ENCODE measurements around the gene CCT3. TPM values are rescaled to one million over a fixed set of nuclear protein-coding genes. Genes with fewer than 3 reads are reported as not detected.

The CCT3 gene
- total and polyA plus RNA-seq, 2 experiments from 2014 or later = 405 to 618 TPM

DNA sequence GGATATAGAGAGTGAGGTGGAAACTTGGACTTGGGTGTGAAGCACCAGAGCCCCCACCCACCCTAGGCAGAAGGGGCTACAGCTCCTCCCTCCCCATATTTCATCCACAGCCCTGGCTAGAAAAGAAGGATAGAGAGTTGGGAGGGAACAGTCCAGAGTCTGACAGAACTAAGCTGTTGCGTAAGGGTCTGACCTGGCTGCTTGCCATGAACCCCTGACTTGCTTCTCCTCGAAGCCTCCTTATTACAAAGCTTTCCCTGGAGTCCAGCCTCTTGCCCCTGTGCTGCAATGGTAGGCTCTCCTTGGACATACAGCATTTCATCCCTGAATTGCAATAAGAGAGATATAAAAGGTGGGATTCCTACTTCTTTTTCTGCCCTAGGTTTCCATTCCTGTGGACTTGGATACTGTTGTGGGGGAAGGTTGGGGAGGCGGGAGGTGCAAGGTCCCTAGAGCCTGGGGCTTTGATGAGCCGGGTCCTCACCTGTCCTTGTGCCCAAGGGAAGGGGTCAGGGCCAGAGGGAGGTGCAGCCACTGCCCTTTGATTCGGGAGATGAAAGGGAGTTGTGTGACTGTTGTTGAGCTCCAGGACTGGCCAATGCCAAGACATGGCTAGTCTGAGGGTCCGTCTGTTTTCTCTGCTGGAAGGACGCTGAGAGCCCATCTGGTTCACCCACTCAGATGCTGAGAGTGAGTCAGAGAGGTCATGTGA lies 33.6 kb upstream of the CCT3 start:
- ATAC-seq = no peak
- H3K27me3 Mint-ChIP-seq (ENCODE audit: insufficient read depth, low read depth, poor library complexity) = peaks cover 11% of the 10 kb centered on the region

More for the DNA sequence above, 33.6 kb upstream of the CCT3 start:
- H2AFZ ChIP-seq = no peak overlapping the region
- TF ChIP-seq ZNF114 (CRISPR knock-in tag; IDR thresholded peaks at IDR 0.05) (no peak), NANOG (IDR thresholded peaks at IDR 0.05; ENCODE audit: borderline replicate concordance) (no peak), POLR2AphosphoS5 (IDR thresholded peaks at IDR 0.05; ENCODE audit: low read depth) (no peak), ETS1 (IDR thresholded peaks at IDR 0.05) (no peak), STAT1 (IDR thresholded peaks at IDR 0.05; ENCODE audit: unreplicated experiment) (no peak), JUNB (IDR thresholded peaks at IDR 0.05; ENCODE audit: unreplicated experiment) (no peak), REST (IDR thresholded peaks at IDR 0.05; ENCODE audit: unreplicated experiment) (no peak), CREB1 (CRISPR knock-in tag; IDR thresholded peaks at IDR 0.05; ENCODE audit: low read depth) (no peak), EZH2 (IDR thresholded peaks at IDR 0.05; ENCODE audit: low read depth, unreplicated experiment) (no peak), EZH2phosphoT487 (IDR thresholded peaks at IDR 0.05; ENCODE audit: unreplicated experiment) (no peak), ZNF331 (CRISPR knock-in tag; IDR thresholded peaks at IDR 0.05; ENCODE audit: low read depth) (no peak)
- TF ChIP-seq, protein P1, sequence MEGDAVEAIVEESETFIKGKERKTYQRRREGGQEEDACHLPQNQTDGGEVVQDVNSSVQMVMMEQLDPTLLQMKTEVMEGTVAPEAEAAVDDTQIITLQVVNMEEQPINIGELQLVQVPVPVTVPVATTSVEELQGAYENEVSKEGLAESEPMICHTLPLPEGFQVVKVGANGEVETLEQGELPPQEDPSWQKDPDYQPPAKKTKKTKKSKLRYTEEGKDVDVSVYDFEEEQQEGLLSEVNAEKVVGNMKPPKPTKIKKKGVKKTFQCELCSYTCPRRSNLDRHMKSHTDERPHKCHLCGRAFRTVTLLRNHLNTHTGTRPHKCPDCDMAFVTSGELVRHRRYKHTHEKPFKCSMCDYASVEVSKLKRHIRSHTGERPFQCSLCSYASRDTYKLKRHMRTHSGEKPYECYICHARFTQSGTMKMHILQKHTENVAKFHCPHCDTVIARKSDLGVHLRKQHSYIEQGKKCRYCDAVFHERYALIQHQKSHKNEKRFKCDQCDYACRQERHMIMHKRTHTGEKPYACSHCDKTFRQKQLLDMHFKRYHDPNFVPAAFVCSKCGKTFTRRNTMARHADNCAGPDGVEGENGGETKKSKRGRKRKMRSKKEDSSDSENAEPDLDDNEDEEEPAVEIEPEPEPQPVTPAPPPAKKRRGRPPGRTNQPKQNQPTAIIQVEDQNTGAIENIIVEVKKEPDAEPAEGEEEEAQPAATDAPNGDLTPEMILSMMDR (conservative IDR thresholded peaks at IDR 0.05; ENCODE audit: low read depth in 2 of 2) = no peak
- TF ChIP-seq, protein P2, sequence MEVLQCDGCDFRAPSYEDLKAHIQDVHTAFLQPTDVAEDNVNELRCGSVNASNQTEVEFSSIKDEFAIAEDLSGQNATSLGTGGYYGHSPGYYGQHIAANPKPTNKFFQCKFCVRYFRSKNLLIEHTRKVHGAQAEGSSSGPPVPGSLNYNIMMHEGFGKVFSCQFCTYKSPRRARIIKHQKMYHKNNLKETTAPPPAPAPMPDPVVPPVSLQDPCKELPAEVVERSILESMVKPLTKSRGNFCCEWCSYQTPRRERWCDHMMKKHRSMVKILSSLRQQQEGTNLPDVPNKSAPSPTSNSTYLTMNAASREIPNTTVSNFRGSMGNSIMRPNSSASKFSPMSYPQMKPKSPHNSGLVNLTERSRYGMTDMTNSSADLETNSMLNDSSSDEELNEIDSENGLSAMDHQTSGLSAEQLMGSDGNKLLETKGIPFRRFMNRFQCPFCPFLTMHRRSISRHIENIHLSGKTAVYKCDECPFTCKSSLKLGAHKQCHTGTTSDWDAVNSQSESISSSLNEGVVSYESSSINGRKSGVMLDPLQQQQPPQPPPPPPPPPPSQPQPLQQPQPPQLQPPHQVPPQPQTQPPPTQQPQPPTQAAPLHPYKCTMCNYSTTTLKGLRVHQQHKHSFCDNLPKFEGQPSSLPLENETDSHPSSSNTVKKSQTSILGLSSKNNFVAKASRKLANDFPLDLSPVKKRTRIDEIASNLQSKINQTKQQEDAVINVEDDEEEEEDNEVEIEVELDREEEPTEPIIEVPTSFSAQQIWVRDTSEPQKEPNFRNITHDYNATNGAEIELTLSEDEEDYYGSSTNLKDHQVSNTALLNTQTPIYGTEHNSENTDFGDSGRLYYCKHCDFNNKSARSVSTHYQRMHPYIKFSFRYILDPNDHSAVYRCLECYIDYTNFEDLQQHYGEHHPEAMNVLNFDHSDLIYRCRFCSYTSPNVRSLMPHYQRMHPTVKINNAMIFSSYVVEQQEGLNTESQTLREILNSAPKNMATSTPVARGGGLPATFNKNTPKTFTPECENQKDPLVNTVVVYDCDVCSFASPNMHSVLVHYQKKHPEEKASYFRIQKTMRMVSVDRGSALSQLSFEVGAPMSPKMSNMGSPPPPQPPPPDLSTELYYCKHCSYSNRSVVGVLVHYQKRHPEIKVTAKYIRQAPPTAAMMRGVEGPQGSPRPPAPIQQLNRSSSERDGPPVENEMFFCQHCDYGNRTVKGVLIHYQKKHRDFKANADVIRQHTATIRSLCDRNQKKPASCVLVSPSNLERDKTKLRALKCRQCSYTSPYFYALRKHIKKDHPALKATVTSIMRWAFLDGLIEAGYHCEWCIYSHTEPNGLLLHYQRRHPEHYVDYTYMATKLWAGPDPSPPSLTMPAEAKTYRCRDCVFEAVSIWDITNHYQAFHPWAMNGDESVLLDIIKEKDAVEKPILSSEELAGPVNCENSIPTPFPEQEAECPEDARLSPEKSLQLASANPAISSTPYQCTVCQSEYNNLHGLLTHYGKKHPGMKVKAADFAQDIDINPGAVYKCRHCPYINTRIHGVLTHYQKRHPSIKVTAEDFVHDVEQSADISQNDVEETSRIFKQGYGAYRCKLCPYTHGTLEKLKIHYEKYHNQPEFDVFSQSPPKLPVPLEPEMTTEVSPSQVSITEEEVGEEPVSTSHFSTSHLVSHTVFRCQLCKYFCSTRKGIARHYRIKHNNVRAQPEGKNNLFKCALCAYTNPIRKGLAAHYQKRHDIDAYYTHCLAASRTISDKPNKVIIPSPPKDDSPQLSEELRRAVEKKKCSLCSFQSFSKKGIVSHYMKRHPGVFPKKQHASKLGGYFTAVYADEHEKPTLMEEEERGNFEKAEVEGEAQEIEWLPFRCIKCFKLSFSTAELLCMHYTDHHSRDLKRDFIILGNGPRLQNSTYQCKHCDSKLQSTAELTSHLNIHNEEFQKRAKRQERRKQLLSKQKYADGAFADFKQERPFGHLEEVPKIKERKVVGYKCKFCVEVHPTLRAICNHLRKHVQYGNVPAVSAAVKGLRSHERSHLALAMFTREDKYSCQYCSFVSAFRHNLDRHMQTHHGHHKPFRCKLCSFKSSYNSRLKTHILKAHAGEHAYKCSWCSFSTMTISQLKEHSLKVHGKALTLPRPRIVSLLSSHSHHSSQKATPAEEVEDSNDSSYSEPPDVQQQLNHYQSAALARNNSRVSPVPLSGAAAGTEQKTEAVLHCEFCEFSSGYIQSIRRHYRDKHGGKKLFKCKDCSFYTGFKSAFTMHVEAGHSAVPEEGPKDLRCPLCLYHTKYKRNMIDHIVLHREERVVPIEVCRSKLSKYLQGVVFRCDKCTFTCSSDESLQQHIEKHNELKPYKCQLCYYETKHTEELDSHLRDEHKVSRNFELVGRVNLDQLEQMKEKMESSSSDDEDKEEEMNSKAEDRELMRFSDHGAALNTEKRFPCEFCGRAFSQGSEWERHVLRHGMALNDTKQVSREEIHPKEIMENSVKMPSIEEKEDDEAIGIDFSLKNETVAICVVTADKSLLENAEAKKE (CRISPR knock-in tag; IDR thresholded peaks at IDR 0.05) = no peak
- H3K9me3 Mint-ChIP-seq = no peaks in the 10 kb centered on the region
- DNase-seq (ENCODE audit: low spot score) = no peak
- H3K4me3 Mint-ChIP-seq = no peak overlapping the region
- peaks cover 22% of the 10 kb centered on the region for H3K4me1 Mint-ChIP-seq
- H3K27me3 ChIP-seq (ENCODE audit: insufficient read depth) = peaks cover 12% of the 10 kb centered on the region
- no peak overlapping the region for H3K4me2 ChIP-seq
- H3K27ac Mint-ChIP-seq = no peak overlapping the region
- H4K20me1 ChIP-seq (replicated peaks; ENCODE audit: insufficient read depth) = no peaks in the 10 kb centered on the region
- H3K9me2 ChIP-seq (ENCODE audit: insufficient read depth) = no peaks in the 10 kb centered on the region
- no peaks in the 10 kb centered on the region for H3K36me3 Mint-ChIP-seq (ENCODE audit: low read depth)
- H3K4me3 ChIP-seq = no peak overlapping the region
- H3K4me1 ChIP-seq (ENCODE audit: insufficient read depth) = 0 out of 2 replicates have a peak, but pooled peaks cover 3% of the 10 kb centered on the region
- no peak overlapping the region for H3K27ac ChIP-seq (ENCODE audit: low read depth)
- no peaks in the 10 kb centered on the region for H3K36me3 ChIP-seq (ENCODE audit: insufficient read depth)
- no peaks in the 10 kb centered on the region for H3K79me2 ChIP-seq (replicated peaks; ENCODE audit: insufficient read depth)
- H3F3A ChIP-seq (replicated peaks; ENCODE audit: low read depth) = peaks cover 18% of the 10 kb centered on the region

All from GM23338 (cell line).